ENCODE measurements around the gene UBE2J2.
"Not testable (repeated sequence)": the region's sequence is repeated elsewhere in the genome, so short reads cannot be mapped to it uniquely, and the experiment has no call there.

Gene UBE2J2

DNA sequence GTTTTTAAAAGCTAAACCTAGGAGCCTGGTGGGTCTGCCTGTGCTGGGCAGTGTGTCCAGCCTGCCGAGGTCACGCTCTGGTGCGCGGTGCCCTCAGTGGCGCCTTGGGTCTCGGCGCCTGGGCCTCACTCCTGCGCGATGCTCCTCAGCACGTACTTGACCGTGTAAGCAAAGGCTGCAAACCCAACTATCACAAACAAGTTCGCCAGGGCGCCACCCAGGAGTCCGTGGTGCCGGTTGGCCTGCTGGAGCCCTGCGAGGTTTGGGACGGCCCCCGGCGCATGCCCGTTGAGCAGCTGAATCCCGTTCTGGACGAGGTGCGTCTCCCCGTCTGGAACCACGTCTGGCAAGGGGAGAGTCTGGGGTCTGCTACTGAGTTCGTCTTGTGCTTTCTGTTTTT is 18.6 kb downstream of the UBE2J2 start:
- DNase-seq, result no peak

- DNase-seq, result no peak
These were observed 19.0 kb downstream of the UBE2J2 start for GRCh38 chr1:1254667-1254998.

GRCh38 chr1:1253972-1254666 is 19.5 kb downstream of the UBE2J2 start:
- no peak for DNase-seq

- DNase-seq, result no peak
These were observed 20.3 kb downstream of the UBE2J2 start for GRCh38 chr1:1253314-1253713.

DNA sequence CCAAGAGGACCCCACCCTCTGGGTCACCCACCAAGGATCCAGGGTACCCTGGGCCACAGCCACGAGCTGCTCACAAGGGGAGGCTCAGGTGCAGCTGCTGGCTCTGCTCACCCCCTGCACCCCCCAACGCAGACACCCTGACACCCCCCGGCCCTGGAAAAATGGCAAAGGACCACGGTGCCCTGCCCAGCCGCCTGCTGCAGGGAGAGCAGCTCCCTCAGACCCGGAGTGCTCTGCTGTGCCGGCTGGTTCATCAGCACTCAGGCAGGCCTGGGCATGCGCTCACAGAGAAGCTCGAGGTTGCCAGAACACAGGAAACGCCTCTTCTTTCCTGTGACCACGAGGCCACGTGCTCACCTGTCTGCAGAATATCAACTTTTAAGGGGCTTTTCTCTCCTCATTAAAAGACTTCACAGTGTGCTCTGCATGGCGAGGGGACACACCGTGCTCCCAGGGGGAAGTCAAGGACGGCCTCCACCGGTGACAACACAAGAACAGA is 22.8 kb downstream of the UBE2J2 start:
- DNase-seq, result no peak

DNA sequence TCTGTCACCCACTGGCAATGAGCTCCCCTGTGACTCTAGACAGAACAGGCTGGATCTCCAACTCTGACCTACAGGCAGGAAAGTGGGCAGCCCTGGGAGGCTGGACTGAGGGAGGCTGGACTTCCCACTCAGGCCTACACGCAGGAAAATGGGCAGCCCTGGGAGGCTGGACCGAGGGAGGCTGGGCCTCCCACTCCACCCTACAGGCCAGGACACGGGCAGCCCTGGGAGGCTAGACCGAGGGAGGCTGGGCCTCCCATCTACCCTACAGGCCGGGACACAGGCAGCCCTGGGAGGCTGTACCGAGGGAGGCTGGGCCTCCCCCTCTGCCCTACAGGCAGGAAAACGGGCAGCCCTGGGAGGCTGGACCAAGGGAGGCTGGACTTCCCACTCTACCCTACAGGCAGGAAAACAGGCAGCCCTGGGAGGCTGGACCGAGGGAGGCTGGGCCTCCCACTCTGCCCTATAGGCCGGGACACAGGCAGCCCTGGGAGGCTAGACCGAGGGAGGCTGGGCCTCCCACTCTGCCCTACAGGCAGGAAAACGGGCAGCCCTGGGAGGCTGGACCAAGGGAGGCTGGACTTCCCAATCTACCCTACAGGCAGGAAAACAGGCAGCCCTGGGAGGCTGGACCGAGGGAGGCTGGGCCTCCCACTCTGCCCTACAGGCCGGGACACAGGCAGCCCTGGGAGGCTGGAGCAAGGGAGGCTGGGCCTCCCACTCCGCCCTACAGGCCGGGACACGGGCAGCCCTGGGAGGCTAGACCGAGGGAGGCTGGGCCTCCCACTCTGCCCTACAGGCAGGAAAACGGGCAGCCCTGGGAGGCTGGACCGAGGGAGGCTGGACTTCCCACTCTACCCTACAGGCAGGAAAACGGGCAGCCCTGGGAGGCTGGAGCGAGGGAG is 25.4 kb downstream of the UBE2J2 start:
- not testable (repeated sequence) for DNase-seq

GRCh38 chr1:1247341-1247913 is 26.2 kb downstream of the UBE2J2 start:
- DNase-seq, result no peak

DNA sequence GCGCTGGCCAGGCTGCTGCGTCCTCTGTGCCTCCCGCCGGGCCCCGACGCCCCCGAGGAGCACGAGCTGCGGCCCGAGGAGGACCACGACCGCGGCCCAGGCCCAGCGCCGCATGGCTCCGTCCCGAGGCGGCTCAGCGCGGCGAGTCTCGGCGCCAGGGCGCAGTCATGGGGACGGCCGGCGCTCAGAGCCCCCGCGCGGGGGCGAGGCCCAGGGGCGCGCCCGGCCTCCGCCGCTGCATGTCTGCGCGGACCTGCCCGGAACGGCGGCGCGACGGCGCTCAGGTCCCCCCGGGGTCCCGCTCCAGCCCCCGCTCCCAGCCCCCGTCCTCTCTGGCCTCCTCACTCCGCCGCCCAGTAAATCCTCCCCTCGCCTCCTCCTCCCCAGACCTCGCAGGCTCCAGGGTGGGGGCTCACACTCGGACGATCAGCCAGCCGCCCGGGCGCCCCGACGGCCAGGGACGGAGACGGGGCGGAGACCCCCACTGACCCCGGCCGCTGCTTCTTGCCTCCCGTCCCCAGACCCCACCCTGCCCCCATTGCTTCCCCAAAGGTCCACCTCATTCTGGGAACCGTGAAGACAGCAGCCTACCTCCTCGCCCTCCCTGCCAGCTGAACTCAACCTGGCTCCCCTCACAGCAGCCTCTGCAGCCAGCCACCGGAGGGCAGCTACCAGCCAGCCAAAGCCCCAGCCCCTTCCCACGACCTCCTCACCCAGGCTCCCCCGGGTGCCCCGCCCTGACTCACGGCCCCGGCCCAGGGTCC is 26.9 kb downstream of the UBE2J2 start, which contains the start of gene C1QTNF12:
C1QTNF12 (minus strand) TSS at position 146 of the 764 bp plus-strand sequence; CDS start at position 114, 32 bp downstream.
- DNase-seq, result no peak

- DNase-seq, result no peak
These were observed 27.7 kb downstream of the UBE2J2 start for GRCh38 chr1:1245817-1246576.

DNA sequence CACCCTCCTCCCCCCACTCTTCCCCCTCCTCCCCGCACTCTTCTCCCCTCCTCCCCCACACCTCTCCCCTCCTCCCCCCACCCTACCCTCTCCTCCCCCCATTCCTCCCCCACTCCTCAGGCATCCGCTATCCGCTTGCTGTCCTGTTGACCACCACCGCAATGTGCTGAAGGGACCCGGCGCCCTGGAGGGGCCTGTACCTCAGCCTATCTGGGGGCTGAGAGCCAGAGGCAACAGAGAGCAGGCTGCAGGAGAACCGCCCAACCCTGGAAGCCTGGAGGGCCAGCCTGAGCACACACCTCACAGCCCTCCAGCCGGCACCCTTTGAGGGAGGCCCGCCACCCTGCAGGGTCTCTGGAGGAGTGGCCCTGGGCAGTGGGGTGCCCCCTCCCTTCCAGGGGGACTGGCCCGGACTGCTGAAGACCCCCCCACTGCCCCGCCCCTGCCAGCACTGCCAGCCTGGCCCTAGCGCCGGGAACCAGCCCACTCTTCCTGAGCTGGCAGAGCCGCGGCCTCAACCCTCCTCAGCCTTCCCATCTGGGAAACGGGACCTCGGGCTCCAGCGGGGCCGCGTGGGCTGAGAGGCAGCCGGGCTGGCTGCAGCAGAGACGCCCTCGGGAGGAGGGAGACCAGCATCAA is 28.4 kb downstream of the UBE2J2 start:
- DNase-seq, result no peak

GRCh38 chr1:1244192-1244811 is 29.4 kb downstream of the UBE2J2 start:
- DNase-seq, result no peak

DNA sequence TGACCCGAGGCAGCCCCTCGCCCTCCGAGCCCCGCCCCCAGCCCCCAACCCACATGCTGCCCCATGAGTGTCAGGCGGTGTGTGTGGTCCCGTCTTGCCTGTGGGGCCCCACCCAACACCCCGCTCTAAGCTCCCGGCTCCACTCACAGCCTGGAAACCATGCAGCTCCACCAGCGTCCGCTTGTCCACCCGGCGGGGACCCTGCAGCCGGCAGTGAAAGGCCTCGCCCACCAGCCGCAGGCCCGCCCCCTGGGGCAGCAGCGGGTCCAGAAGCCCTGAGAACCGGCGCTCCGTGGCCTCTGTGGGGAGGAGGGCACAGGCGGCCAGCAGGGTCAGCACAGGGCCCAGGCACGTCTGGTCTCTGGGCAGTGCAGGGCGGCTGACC is 29.9 kb downstream of the UBE2J2 start:
- no peak for DNase-seq

GRCh38 chr1:1243266-1243660 is 30.4 kb downstream of the UBE2J2 start:
- DNase-seq, result no peak

- no peak for DNase-seq
These were observed 31.0 kb downstream of the UBE2J2 start for GRCh38 chr1:1242461-1243265.

DNA sequence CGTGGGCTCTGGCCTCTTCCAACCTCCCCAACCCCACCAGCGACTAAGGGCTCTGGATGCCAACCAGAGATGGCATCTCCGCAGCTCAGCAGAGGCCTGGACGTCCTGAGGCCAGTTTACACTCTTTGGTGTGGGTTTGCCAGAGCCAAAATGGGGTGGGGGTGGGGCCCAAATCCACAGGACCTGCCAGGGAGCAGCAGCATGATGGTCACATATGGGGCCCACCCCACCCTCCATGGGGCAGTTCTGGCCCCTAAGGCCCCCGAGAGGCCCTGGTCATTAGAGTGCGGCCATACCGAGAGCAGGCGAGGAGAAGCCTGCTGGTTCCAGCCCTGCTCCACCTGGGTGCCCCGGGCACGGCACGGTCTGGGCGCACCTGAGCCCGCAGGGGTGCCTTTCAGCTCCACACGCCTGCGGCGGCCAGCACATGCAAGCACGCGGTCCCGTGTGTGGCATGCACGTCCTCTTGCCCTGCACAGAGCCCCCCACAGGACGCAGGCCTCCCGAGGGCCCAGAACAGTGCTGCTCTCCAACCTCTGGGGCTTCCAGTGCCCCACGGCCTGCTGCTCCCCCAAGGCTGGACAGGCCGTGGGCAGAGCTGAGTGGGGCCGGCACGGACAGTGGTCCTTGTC is 31.9 kb downstream of the UBE2J2 start:
- DNase-seq, result no peak

DNA sequence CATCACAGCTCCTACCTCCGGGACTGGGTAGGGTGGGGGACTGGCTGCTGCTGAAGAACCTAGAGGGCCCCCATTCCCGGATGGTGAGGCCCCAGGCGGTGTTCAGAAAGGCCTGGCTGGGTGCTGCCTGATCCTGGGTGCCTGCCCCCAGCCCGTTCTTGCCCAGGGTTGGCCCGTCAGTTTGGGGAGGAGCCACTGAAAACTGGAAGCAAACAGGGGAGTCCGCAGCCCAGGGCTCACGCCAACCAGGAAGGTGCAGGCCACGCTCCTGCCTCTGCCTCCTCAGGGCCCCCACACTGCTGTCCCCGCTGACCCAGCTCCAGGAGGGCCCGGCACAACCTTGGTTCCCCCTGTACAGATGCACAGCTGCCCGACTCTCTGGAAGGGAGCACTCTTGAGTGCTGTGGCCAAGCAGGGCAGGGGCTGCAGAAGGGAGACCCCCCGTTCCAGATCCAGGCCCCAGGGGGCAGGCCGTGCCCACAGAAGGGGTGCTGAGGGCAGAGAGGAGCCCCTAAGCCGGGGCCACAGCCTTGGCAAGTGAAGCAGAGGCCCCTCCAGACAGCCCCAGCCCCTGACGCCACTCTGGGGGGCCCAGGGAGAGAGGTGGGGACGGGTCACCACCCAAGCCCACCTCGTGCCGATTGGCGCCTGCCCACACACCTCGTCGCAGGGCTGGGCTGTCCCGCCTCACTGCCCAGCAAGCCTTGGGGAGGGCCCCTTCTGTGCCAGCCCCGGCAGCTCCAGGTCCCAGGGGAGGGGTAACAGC is 32.6 kb downstream of the UBE2J2 start:
- DNase-seq, result no peak

- DNase-seq, result no peak
These were observed 33.3 kb downstream of the UBE2J2 start for GRCh38 chr1:1240348-1240732.

- no peak for DNase-seq
These were observed 33.9 kb downstream of the UBE2J2 start for GRCh38 chr1:1239614-1240347.
